ENCODE data around the gene S100A5.

S100A5 gene

DNA sequence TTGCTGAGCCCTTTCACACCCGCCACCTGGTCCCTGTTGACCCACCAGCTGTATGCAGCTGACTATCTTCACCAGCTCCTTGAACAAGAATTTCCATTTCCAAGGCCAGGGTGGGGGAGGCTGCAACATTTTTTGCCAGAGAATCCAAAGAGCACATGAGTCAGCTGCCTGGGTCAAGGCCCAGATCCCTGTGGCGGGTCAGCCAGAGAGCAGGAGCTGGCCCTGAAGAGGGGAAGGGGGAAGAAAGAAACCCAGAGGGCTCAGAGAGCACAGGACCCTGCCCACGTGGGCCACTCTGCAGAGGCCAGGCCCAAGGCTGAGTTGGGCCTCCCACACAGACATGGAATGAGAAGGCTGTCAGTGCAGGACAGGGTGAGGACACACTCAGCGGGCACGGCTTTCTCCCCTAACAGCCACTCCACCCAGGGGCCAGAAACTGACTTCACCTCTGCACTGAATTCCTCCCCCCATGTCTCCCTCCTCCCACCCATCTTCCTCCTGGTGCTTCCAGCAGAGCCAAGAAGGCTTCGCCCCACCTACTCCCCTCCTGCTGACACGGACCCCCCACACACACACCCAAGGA is 33.8 kb downstream of the S100A5 start:
- peak; percentile 92 for DNase-seq (ENCODE audit: low spot score)

DNA sequence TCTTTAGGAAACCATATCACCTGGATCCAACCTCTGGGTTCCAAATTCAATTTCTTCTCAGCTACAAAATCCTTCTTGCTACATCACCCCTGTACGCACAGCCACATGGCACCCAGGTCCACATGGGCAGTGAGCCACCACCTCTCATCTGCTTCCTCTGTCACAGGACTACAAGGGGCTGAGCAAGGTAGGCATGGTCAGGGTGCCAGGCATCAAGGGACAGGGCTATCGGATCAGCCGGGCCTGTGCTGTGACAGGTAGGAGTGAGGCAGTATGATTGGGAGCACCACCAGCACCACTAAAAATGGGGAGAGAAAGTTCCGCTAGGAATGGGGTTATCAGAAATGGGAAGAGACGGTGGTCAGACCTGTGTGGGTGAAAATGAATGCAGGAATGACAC is 34.3 kb downstream of the S100A5 start:
- DNase-seq (ENCODE audit: low spot score), result no peak

DNA sequence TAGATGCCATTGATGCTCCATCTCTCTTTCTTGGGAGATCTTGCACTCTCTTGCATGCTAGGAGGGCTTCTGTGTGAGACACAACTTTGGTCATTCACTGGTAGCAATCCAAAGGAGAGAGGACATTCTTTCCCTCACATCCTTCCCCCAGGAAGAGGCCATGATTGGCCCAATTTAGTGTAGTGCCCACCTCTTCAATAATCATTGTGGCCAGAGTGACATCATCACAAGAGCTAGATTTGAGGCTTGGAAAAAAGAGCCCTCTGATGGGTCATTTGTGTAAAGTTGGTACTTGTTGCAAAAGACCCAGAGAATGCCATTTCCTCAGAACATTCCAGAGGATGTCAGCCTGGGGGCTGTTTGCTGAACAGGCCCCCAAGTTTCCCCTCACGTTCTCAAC is 35.2 kb downstream of the S100A5 start:
- DNase-seq (ENCODE audit: low spot score), result no peak

DNA sequence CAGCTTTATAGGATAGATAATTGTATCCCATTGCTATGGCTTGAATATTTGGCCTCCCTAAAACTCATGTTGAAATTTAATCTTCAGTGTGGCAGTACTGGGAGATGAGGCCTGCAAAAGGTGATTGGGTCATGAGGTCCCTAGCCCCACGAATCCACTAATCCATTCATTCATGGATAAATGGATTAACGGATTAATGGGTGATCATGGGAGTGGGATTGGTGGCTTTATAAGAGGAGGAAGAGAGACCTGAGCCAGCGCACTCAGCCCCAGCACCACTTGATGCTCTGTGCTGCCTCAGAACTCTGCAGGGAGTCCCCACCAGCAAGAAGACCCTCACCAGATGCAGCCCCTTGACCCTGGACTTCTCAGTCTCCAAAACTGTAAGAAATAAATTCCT is 37.0 kb downstream of the S100A5 start:
- DNase-seq (ENCODE audit: low spot score), result no peak

DNA sequence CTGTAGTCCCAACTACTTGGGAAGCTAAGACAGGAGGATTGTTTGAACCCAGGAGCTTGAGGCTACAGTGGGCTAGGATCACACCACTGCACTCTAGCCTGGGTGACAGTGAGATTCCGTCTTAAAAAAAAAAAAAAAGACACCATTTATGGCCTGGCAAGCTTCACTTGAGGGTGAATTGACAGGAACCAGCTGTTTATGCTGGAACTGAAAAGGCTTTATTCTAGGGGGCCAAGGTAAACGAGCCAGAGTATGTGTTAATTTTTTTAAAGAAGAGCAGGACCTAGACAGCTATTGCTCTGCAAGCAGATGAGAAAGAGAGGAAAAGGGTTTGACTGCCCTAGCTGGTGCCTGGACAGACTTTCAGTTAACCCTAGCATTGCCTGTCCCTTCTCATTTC is 42.0 kb downstream of the S100A5 start:
- DNase-seq (ENCODE audit: low spot score), result no peak

DNA sequence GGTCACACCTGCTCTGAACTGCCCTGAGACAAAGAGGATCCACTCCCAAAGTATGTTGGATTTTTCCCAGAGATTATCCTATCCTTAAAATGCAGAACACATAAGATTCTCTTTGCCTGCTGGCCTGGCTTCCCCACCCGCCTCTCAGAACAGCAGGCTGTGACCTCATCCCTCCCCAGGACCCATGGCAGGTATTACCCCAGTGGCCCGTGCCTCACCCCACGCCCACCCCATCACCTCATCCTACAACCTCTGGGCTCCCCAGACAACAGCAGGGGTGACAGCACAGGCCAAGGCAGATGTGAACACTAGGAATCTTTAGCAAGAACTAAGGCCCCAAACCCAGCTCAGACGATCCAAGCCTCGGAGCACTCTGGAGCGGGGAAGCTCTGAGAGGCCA is 45.2 kb downstream of the S100A5 start:
- no peak for DNase-seq (ENCODE audit: low spot score)

DNA sequence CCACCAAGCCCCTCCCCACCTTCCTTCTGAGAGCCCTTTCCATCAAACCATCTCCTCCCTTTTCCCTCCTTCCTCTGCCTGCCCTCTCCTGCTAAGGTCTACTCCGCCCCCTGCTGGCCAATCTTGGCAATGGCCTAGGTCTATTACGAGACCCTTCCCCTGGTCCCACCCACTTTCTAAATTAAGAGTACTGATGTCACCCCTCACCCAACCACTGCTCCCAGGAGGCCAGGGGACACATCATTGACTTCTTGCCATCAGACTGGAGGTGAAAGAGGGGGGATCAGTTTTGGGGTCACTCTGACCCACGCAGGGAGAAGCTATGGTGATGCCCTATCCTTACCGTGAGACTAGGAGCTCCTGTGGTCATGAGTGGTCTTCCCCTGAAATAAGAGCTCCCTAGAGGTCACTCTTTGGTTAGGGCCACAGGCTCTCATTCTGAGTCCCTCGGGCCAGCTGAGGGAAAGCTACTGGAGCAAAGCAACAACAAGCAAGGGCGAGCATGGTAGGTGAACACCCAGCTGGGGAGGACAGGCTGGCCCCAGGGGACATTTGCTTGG is 45.7 kb downstream of the S100A5 start:
- DNase-seq (ENCODE audit: low spot score), result peak; percentile 70

DNA sequence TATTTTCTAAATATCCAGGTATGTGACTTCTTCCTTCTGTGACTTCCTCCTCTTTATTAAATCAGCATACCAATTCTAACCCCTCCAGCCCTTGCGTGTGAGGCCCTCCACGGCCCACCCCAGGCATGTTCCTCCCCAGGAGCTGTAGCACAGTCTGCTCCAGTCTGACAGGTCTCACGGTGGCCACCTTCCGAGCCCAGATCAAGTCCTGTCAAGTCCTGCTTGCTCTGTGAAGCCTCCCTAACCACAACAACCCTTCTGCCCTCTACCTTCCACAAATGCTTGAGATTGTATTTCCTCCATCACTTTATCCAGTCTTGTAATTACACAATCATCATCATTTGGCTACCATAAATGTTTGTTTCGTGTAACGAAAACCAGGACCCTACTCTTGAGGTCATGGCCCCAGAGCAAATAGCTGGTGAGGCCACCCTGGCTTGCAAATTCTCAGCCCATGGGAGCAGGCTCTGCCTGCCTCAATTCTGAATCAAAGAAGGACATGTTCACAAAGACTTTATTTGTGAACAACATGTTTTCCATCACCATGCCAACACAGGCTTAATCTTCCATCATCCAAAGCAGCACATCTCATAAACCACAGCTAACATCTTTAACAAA is 47.3 kb downstream of the S100A5 start:
- no peak for DNase-seq (ENCODE audit: low spot score)

DNA sequence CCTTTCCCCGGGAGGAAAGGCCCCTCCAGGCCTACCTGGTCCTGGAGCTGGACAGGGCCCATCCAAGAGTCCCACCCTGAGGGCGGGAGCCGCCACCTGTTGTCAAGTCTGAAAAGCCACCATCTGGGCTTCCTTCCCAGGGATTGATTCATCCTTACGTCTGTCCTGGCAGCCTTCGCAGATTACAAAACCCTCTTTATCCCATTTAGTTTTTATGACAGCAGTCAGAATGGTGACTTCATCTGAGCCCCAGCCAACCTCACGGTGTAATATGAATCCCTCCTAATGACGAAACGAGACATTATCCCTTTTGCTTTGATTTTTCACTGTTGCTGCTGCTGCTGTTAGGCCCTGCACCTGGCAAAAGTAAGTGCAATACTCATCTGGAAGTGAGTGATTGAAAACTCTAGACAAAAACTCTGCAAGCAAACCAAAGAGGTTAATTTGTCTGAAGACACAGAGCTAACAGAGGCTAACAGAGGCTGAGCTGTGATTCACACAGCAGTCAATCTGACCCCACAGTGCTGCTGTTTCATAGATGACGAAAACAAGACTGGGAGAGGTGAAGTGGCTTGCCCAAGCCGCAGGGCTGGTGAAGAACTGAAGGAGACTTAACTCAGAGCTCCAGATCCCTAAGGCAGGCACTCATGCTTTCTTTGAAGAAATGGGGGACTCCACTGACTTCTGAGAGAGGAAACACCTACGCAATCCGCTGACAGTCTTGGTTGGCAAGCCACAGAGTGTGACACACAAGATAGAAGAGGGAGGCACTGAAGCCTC is 50.3 kb downstream of the S100A5 start:
- peak; percentile 87 for DNase-seq (ENCODE audit: low spot score)

DNA sequence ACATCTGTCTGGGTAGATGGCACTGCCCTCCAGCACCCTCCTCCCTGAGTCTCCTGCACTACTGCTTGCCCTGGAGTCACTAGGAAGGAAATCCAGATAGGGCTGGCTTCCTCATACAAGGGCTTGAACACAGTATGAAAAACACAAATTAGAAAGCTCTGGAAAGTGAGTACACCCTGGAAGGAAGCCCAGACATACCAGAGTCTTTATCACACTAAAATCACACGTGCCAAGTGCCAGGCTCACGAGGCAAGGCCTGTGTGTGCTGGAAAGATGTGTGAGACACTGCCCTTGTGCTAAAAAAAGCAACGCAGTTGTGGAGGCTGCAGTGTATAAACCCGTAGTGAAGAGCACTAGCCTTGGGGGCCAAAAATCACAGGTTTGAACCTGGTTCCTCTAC is 52.0 kb downstream of the S100A5 start:
- DNase-seq (ENCODE audit: low spot score), result no peak

DNA sequence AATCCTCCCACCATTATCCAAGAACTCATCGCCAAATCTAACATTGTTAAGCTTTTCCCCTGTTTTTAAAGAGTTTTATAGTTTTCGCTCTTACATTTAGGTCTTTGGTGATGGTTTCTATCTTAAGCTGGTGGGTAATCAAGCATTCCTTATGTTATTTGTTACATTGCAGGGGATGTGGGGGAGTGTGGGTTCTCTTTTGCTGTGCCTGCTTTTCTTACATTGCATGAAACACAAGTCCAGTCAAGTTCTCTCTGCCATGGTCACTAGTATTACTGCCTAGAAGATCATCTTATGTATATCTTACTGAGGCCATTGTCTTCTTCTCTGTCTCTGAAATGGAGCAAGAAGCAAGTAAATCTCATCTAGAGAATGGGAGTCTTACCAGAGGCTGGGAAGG is 53.0 kb downstream of the S100A5 start:
- no peak for DNase-seq (ENCODE audit: low spot score)

All from AG20443 (cell line).